Natural killer cell (primary cell): ENCODE results near the gene GJB6. TPM values are rescaled to one million over a fixed set of nuclear protein-coding genes. Genes with fewer than 3 reads are reported as not detected.

Experiments
- ATAC-seq, 3 donors: fragments of 150-1000 bp in 2 of 3; fragments of 200-7000 bp in 1 of 3; cut with Tn5 transposase; 1 replicate in 1 of 3; 2 replicates in 2 of 3; pipeline ENCODE4 v1.10.0; 2021; ENCODE audit warnings: mild to moderate bottlenecking in 2 of 3, moderate library complexity in 2 of 3
- DNase-seq, 2 donors: peaks; one replicate each; pipeline versions ENCODE4 v3.0.0 to v3.0.0-alpha.2; 2013 to 2021; ENCODE audit warnings: mixed read lengths in 1 of 2
- H3K27ac ChIP-seq: one replicate; pipeline ENCODE4 v1.5.1; 2013; ENCODE audit warnings: mild to moderate bottlenecking, low read length
- H3K27me3 ChIP-seq: one replicate; pipeline ENCODE4 v1.6.1; 2013; ENCODE audit warnings: low read length; ENCODE audit not compliant: control insufficient read depth, insufficient read depth
- H3K36me3 ChIP-seq: one replicate; pipeline ENCODE4 v1.6.1; 2013; ENCODE audit warnings: low read length; ENCODE audit not compliant: control insufficient read depth, insufficient read depth
- H3K4me1 ChIP-seq: one replicate; pipeline ENCODE4 v1.6.1; 2013; ENCODE audit warnings: low read length; ENCODE audit not compliant: control insufficient read depth, insufficient read depth
- H3K4me3 ChIP-seq: one replicate; pipeline ENCODE4 v1.5.1; 2013; ENCODE audit warnings: low read length
- H3K9me3 ChIP-seq: one replicate; pipeline ENCODE4 v1.6.1; 2013; ENCODE audit warnings: low read length; ENCODE audit not compliant: control insufficient read depth, insufficient read depth
- H3K27ac Mint-ChIP-seq, 2 donors: one replicate each; pipeline ENCODE4 v1.8.0; 2022; ENCODE audit warnings: mild to moderate bottlenecking in 2 of 2, mixed read lengths in 2 of 2, moderate library complexity in 1 of 2
- H3K27me3 Mint-ChIP-seq, 2 donors: one replicate each; pipeline ENCODE4 v1.8.0; 2022; ENCODE audit warnings: low read depth in 2 of 2, mixed read lengths in 2 of 2
- H3K36me3 Mint-ChIP-seq: one replicate; pipeline ENCODE4 v1.8.0; 2022; ENCODE audit warnings: mixed read lengths
- H3K4me1 Mint-ChIP-seq, 2 donors: one replicate each; pipeline ENCODE4 v1.8.0; 2022; ENCODE audit warnings: mixed read lengths in 2 of 2
- H3K4me3 Mint-ChIP-seq: one replicate; pipeline ENCODE4 v1.8.0; 2022; ENCODE audit warnings: mild to moderate bottlenecking, moderate library complexity, mixed read lengths
- H3K9me3 Mint-ChIP-seq, 2 donors: one replicate each; pipeline ENCODE4 v1.8.0; 2022; ENCODE audit warnings: mixed read lengths in 2 of 2
- WGBS: methylation state at CpG from one replicate; pipeline ENCODE4 v1.1.7; 2013; ENCODE audit warnings: missing lambda C conversion rate; ENCODE audit not compliant: insufficient coverage; 5-methylcytosine and 5-hydroxymethylcytosine counted together
- intact Hi-C: fragments of 100-400 bp; cut with micrococcal nuclease; formaldehyde crosslinking; loops from one replicate; pipeline ENCODE4 v1.14.2; 2022
- total RNA-seq, 4 donors: library from RNA; stranded (reverse); fragments of 120-200 nt in 1 of 4; gene quantifications; one replicate each; pipeline versions ENCODE4 v1.2.3 to v1.2.4, GENCODE V29; 2013 to 2022
- TF ChIP-seq, protein P1 (sequence below): fragments of 200-600 bp; IDR thresholded peaks from one replicate; pipeline ENCODE4 v1.8.0; 2022; ENCODE audit warnings: antibody characterized with exemption

GJB6 gene
- total RNA-seq, 3 donors from 2014 or later (not counting 1 experiment from before 2014, with no cell fraction given): 0.23 to 1.3 (median 0.26) TPM

DNA sequence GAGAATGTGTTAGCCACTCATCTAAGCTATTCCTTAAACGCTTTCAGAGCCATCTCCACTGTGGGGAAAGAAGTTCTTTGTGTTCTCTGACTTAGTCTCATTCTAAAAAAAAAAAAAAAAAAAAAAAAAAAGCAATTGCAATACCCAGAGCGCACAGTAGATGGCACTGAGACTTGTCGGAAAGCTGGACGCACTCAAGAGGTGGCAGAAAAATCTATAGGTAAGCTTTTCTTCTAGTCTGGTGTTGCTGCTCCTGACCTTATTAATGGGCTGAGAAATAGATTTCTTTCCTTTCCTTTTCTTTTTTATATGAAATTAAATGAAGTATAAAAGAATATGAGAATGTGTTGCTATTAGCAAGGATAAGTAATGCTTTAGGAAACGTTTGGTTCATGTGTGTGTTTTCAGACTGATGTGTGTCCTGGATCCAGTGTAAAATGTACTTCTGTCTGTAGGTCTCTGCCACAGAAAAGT, 34.7 kb downstream of the GJB6 start:
- no peaks in the 10 kb centered on the region for H3K9me3 ChIP-seq
- peaks cover 53 to 61% of the 10 kb centered on the region in 2 donors for H3K27me3 Mint-ChIP-seq
- 21% methylated on average over 4 of the region's 5 CpGs for WGBS

DNA sequence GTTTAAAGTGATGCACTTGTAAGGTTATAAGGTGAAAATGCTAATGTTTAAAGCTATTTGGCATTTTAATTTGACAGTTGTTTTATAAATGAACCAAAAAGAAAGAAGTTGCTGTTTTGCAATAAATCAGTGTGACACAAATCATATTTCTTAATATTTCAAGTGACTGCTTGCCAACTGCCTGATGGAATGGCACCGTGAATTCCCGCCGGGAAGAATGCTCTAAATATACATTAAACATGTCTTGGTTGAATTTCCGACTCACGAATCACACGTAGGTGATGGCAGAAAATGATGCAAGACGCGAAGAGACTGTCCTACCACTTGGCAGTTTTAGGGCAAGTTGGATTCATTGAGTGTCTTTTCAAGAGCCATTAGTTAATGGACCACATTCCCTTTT, 36.3 kb downstream of the GJB6 start:
- peaks cover 48% of the 10 kb centered on the region for H3K27me3 ChIP-seq
- no peak for DNase-seq

More for the DNA sequence above, 34.7 kb downstream of the GJB6 start:
- no peak overlapping the region for H3K27ac ChIP-seq
- TF ChIP-seq, protein P1, sequence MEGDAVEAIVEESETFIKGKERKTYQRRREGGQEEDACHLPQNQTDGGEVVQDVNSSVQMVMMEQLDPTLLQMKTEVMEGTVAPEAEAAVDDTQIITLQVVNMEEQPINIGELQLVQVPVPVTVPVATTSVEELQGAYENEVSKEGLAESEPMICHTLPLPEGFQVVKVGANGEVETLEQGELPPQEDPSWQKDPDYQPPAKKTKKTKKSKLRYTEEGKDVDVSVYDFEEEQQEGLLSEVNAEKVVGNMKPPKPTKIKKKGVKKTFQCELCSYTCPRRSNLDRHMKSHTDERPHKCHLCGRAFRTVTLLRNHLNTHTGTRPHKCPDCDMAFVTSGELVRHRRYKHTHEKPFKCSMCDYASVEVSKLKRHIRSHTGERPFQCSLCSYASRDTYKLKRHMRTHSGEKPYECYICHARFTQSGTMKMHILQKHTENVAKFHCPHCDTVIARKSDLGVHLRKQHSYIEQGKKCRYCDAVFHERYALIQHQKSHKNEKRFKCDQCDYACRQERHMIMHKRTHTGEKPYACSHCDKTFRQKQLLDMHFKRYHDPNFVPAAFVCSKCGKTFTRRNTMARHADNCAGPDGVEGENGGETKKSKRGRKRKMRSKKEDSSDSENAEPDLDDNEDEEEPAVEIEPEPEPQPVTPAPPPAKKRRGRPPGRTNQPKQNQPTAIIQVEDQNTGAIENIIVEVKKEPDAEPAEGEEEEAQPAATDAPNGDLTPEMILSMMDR: peak; percentile 86
- no peaks in the 10 kb centered on the region for H3K36me3 ChIP-seq
- ATAC-seq (peak; percentile 70 to 81 (median 77)), DNase-seq (peak in 1 of 2 donors; percentile 75)
- Mint-ChIP-seq H3K9me3 (no peaks in the 10 kb centered on the region), H3K36me3 (no peaks in the 10 kb centered on the region), H3K4me3 (no peak overlapping the region), H3K4me1 (peaks cover 14 to 18% of the 10 kb centered on the region in 2 donors), H3K27ac (no peak overlapping the region)
- intact Hi-C loops: loop anchor here (5.0 kb wide), 1 partner anchor 290 kb away; no protein-coding TSS in a partner anchor
- peaks cover 36% of the 10 kb centered on the region for H3K27me3 ChIP-seq
- H3K4me3 ChIP-seq: no peak overlapping the region
- peaks cover 17% of the 10 kb centered on the region for H3K4me1 ChIP-seq

DNA sequence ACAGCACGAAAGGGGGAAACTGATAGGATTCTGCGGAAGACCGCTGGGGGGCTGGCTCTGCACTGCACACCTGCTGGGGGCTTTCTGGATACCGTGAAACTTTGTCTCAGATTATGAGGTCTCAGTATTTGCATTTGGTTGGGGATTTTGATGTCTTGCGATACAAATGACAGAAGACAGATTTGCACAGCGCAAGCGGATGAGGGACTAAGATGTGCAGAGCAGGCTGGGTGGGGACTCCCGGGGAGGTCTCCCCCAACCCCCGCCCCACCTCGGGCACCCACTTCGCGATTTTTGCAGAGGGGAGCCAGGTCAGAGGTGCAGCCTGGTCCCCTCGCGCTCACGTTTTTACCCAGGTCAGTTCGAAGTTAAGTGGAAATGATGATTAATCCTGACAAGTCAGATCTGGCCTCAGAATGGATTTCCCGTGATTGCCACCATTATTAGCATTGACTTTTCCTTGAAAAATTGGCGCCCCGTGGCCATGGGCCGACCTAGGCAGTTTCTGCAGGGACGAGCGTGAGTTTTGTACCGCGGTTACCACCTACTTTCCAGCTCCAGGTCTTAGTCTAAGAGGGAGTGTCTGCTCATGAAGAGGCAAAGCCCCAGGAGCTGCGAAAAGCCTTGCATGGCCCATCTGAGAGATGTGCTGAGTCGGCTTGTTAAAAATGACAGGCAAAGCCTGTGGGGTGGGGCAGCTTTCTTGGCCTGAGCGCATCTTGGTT, 38.0 kb downstream of the GJB6 start:
- peaks cover 48% of the 10 kb centered on the region for H3K27me3 ChIP-seq
- no peaks in the 10 kb centered on the region for H3K9me3 Mint-ChIP-seq
- no peaks in the 10 kb centered on the region for H3K36me3 Mint-ChIP-seq
- H3K9me3 ChIP-seq: no peaks in the 10 kb centered on the region
- H3K4me3 ChIP-seq: no peak overlapping the region
- TF ChIP-seq, protein P1: no peak
- peaks cover 14 to 18% of the 10 kb centered on the region in 2 donors for H3K4me1 Mint-ChIP-seq
- intact Hi-C loops: no loop called here
- H3K27ac ChIP-seq: no peak overlapping the region
- peak overlapping the region; percentile 55 for H3K4me3 Mint-ChIP-seq
- H3K27ac Mint-ChIP-seq: no peak overlapping the region
- WGBS: 5% methylated on average over 23 of the region's 27 CpGs
- peaks cover 61 to 68% of the 10 kb centered on the region in 2 donors for H3K27me3 Mint-ChIP-seq
- peaks cover 24% of the 10 kb centered on the region for H3K4me1 ChIP-seq
- ATAC-seq (no peak), DNase-seq (peak in 1 of 2 donors; percentile 56)
- no peaks in the 10 kb centered on the region for H3K36me3 ChIP-seq

More for the DNA sequence above, 36.3 kb downstream of the GJB6 start:
- intact Hi-C loops: loop anchor here (5.0 kb wide), 1 partner anchor 292 kb away; no protein-coding TSS in a partner anchor
- ATAC-seq: no peak
- TF ChIP-seq, protein P1: no peak
- Histone ChIP-seq H3K4me1 (peaks cover 24% of the 10 kb centered on the region), H3K27ac (no peak overlapping the region), H3K9me3 (no peaks in the 10 kb centered on the region), H3K4me3 (no peak overlapping the region), H3K36me3 (no peaks in the 10 kb centered on the region)
- Mint-ChIP-seq H3K4me1 (peaks cover 14 to 18% of the 10 kb centered on the region in 2 donors), H3K4me3 (no peak overlapping the region), H3K27ac (no peak overlapping the region), H3K36me3 (no peaks in the 10 kb centered on the region), H3K27me3 (peaks cover 64 to 72% of the 10 kb centered on the region in 2 donors), H3K9me3 (no peaks in the 10 kb centered on the region)
- WGBS: 87% methylated on average over 8 of the region's 8 CpGs
